GM10266 (cell line): Measurements from ENCODE around the gene TTC39B.
A peak's percentile ranks its signal among the peaks of the same experiment; 100 is the strongest.

ENCODE experiments used
- DNase-seq: peaks from one replicate; pipeline ENCODE4 v3.0.0; 2012; ENCODE audit errors: extremely low spot score
- TF ChIP-seq, protein P1 (sequence below): IDR thresholded peaks from 2 replicates; pipeline ENCODE4 v1.5.1; 2012; ENCODE audit warnings: mild to moderate bottlenecking, low read depth; ENCODE audit not compliant: control insufficient read depth, insufficient read depth; ENCODE audit errors: missing control alignments

The TTC39B gene

DNA sequence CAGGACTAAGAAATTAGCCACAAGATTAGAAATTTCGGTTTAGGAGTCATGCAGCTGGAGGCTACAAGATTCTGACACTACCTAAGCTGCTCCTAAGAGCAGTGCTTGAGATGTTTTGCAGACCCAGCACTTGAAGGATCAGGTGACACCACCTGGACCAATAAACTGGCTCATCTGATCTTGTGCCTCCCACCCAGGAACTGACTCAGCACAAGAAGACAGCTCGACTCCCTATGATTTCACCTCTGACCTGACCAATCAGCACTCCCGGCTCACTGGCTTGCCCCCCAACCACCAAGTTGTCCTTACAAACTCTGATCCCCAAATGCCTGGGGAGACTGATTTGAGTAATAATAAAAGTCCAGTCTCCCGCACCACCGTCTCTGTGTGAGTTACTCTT, 170.4 kb downstream of the TTC39B start:
- no peak for DNase-seq
- TF ChIP-seq, protein P1, sequence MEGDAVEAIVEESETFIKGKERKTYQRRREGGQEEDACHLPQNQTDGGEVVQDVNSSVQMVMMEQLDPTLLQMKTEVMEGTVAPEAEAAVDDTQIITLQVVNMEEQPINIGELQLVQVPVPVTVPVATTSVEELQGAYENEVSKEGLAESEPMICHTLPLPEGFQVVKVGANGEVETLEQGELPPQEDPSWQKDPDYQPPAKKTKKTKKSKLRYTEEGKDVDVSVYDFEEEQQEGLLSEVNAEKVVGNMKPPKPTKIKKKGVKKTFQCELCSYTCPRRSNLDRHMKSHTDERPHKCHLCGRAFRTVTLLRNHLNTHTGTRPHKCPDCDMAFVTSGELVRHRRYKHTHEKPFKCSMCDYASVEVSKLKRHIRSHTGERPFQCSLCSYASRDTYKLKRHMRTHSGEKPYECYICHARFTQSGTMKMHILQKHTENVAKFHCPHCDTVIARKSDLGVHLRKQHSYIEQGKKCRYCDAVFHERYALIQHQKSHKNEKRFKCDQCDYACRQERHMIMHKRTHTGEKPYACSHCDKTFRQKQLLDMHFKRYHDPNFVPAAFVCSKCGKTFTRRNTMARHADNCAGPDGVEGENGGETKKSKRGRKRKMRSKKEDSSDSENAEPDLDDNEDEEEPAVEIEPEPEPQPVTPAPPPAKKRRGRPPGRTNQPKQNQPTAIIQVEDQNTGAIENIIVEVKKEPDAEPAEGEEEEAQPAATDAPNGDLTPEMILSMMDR, result no peak

DNA sequence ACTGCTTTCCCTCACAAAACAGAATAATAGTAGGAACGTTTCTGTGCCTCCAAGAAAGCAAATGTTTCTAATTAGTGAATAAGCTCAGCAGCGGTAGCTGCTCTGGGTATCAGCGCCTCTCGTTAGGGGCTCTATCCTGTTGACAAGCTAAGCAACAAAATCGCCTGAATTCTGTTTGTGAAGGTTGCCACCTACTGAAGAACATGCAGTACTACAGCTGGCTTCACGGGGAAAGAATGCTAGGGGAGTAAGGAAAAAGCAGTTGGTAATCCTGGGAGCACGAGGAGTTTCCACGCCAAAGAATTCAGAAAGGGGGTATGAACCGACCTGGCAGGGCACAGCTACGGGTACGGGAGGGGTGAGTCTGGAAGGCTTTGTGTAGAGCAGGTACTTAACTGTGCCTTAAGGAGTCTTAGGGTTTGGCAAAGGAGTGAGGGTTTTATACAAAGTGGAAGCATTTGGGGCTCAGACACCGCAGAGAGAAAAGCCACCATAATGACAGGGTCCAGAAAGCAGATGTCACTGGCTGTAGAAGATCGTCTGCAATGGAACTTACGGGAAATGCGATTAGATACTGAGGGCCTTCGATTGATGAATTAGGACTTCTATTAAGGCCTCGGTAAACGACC, 171.7 kb downstream of the TTC39B start:
- DNase-seq, result peak; percentile 47
- TF ChIP-seq, protein P1, result peak; percentile 77

DNA sequence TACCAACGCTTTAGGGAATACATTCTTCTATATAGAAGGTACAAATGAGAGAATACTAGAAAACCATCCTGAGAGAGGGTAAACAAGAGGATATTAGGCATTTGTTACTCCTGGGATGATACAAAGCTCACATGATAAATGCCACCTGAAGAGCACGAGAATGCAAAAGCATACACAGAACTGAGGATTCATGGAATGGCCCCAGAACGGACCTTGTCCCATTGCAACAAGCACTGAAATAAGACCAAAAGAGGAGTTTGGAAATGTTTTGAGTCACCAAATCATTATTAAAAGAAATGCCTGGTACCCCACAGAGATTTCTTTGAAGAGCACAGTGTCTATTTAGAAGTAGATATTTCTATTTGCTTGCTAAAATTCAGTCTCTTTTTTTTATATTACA, 173.5 kb downstream of the TTC39B start:
- TF ChIP-seq, protein P1, result no peak
- no peak for DNase-seq

DNA sequence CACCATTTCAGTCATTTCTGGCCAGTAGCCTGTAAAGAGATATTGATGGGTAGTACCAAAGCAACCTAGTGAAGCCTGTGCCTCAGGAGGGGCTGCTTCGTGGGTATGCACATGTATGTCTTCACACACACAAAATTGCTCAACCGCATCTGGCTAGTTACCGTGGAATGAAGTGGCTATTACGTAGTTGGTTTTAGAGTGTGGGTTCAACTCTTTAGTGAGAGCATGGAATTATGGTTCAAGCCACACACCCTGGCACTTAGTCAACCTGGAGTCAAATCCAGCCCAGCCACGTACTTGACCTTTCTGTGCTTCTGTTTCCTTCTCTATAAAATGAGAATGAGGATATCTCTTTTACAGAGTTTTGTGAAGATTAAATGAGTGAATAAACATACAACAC, 174.9 kb downstream of the TTC39B start:
- TF ChIP-seq, protein P1, result no peak

DNA sequence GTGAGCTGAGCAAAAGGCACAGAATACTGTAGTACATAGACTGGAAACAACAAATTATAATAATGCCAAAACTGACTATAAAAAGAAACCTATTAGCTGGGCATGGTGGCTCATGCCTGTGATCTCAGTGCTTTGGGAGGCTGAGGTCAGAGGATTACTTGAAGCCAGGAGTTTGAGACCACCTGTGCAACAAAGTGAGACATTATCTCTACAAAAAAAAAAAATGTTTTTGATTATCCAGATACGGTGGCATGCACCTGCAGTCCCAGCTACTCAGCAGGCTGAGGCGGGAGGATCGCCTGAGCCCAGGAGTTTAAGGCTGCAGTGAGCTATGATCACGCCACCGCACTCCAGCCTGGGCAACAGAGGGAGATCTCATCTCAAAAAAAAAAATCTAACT, 175.9 kb downstream of the TTC39B start:
- TF ChIP-seq, protein P1, result no peak
- no peak for DNase-seq

More for the DNA sequence above, 174.9 kb downstream of the TTC39B start:
- no peak for DNase-seq

DNA sequence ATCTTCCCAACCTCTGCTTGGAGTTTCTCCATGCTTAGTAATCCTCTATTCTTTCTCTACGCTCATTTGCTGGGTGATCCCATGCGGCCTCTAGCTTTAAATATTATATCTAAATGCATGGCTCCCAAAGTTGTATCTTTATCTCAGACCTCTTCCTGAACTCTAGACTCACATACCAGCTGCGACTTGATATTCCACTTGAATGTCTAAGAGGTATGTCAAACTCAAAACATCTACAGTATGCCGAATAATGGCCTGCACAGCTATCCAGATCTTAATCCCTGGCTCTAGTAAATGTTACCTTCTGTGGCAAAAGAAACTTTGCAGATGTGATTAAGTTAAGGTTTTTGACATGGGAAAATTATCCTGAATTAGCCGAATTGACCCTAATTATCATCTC, 179.2 kb downstream of the TTC39B start:
- no peak for DNase-seq
- TF ChIP-seq, protein P1, result no peak

DNA sequence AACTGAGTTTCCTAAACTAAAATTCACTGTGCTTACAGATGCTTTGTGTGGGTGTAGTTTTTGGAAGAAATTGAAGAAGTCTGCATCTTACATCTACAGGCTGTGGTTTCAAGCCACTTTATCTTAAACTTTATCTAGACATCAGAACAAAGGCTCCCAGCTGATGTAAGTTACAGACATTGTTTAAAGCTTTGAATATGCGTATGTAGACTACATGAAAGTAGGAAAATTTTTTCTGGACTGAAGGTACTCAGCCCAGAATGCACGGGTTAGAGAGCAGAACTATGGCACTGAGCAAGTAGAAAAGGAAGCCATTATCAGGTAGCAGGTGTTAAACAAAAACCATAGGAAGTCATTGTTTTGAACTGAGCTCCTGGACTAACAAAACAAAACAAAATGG, 185.4 kb downstream of the TTC39B start:
- TF ChIP-seq, protein P1, result no peak
- DNase-seq, result no peak
